Measurements from ENCODE around the gene BUB1.
"Not testable (repeated sequence)": the region's sequence is repeated elsewhere in the genome, so short reads cannot be mapped to it uniquely, and the experiment has no call there.

Gene BUB1

DNA sequence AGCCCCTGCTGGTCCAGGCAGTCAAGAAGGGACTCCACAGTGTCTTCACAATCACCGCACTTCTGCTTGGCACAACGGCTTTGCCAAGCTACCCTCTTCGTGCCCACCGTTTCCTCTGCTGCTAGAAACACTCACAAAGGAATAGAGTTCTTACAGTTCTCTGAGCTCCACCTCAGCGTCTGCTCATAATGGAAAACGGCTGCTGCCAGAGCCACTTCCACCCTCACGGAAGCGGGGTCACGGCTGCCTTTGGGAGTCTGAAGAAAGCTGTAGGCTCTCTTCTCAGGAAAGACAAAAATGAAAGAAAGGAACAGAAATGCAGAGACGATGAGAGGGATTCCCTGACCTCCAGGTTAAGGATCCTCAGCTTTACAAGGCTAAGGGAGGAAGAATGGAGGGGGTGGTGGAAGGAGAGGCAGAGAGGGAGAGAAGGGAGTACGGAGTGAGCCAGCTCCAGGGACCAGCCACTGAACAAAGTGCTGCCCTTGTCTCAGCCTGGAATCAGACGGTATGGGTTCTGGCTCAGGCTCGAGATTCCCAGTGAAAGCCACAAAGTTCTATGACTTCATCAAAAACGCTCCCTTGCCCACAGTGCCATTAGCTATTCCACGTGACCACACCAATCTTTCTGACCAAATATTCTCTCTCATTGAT lies 88.1 kb downstream of the BUB1 start:
- DNase-seq, result not testable (repeated sequence)

DNA sequence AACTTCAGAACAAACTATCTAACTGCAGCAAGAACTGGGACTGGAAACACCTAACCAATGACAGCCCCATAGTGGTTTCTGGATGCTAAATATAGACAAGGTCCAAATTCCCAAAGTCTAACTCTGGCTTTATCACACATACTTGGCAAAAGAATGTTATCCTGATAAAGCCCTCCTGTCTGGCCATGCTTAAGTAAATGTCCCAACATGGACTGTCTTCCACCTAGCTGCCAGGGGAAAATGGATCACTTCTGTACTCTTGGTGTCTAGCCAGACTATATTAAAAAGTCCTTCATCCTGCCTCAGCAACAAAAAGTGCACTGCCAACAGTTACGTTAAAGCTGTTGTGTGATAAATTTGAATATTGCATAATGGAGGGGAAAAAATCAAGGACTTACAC lies 89.3 kb downstream of the BUB1 start:
- not testable (repeated sequence) for DNase-seq
